Mucosa of stomach (tissue), 1 donor: Measurements from ENCODE around the gene TMEM207.

ENCODE experiments used
- H3K27me3 ChIP-seq: one replicate; pipeline ENCODE4 v1.7.0; 2013; ENCODE audit warnings: mild to moderate bottlenecking, low read length; ENCODE audit not compliant: control insufficient read depth, insufficient read depth
- H3K36me3 ChIP-seq: one replicate; pipeline ENCODE4 v1.7.0; 2013; ENCODE audit warnings: low read length; ENCODE audit not compliant: control insufficient read depth, insufficient read depth
- H3K4me1 ChIP-seq: one replicate; pipeline ENCODE4 v1.7.0; 2013; ENCODE audit warnings: mild to moderate bottlenecking, low read length; ENCODE audit not compliant: control insufficient read depth, insufficient read depth
- H3K4me3 ChIP-seq: one replicate; pipeline ENCODE4 v1.7.0; 2013; ENCODE audit warnings: low read length
- H3K9ac ChIP-seq: one replicate; pipeline ENCODE4 v1.7.0; 2013; ENCODE audit warnings: mild to moderate bottlenecking, low read length, moderate library complexity
- H3K9me3 ChIP-seq: one replicate; pipeline ENCODE4 v1.7.0; 2013; ENCODE audit warnings: mild to moderate bottlenecking, low read length, moderate library complexity; ENCODE audit not compliant: control insufficient read depth
- donor health status: Pancreatic carcinoma.

The TMEM207 gene

GRCh38 chr3:190442240-190442639 lies 7.5 kb downstream of the TMEM207 start:
- Histone ChIP-seq H3K9me3 (no peaks in the 10 kb centered on the region), H3K36me3 (no peaks in the 10 kb centered on the region), H3K9ac (no peak overlapping the region), H3K4me1 (no peaks in the 10 kb centered on the region), H3K4me3 (no peak overlapping the region), H3K27me3 (no peaks in the 10 kb centered on the region)

- Histone ChIP-seq H3K9ac (no peak overlapping the region), H3K4me3 (no peak overlapping the region), H3K9me3 (no peaks in the 10 kb centered on the region), H3K36me3 (no peaks in the 10 kb centered on the region), H3K4me1 (no peaks in the 10 kb centered on the region), H3K27me3 (no peaks in the 10 kb centered on the region)
Measured at GRCh38 chr3:190436331-190436730, 13.4 kb downstream of the TMEM207 start.

GRCh38 chr3:190435618-190436017 lies 14.1 kb downstream of the TMEM207 start:
- H3K9ac ChIP-seq = no peak overlapping the region
- H3K27me3 ChIP-seq = no peaks in the 10 kb centered on the region
- no peaks in the 10 kb centered on the region for H3K4me1 ChIP-seq
- H3K36me3 ChIP-seq = no peaks in the 10 kb centered on the region
- no peak overlapping the region for H3K4me3 ChIP-seq
- no peaks in the 10 kb centered on the region for H3K9me3 ChIP-seq

GRCh38 chr3:190433626-190434025 lies 16.1 kb downstream of the TMEM207 start:
- Histone ChIP-seq H3K9me3 (no peaks in the 10 kb centered on the region), H3K27me3 (no peaks in the 10 kb centered on the region), H3K9ac (no peak overlapping the region), H3K4me3 (no peak overlapping the region), H3K36me3 (no peaks in the 10 kb centered on the region), H3K4me1 (no peaks in the 10 kb centered on the region)

GRCh38 chr3:190432216-190432615 lies 17.5 kb downstream of the TMEM207 start:
- no peaks in the 10 kb centered on the region for H3K4me1 ChIP-seq
- H3K27me3 ChIP-seq = no peaks in the 10 kb centered on the region
- H3K9ac ChIP-seq = no peak overlapping the region
- H3K36me3 ChIP-seq = no peaks in the 10 kb centered on the region
- no peaks in the 10 kb centered on the region for H3K9me3 ChIP-seq
- H3K4me3 ChIP-seq = no peak overlapping the region

GRCh38 chr3:190430906-190431305 lies 18.8 kb downstream of the TMEM207 start:
- Histone ChIP-seq H3K4me3 (no peak overlapping the region), H3K36me3 (no peaks in the 10 kb centered on the region), H3K9ac (no peak overlapping the region), H3K27me3 (no peaks in the 10 kb centered on the region), H3K9me3 (no peaks in the 10 kb centered on the region), H3K4me1 (no peaks in the 10 kb centered on the region)

GRCh38 chr3:190429681-190430080 lies 20.0 kb downstream of the TMEM207 start:
- H3K9ac ChIP-seq = no peak overlapping the region
- no peaks in the 10 kb centered on the region for H3K4me1 ChIP-seq
- no peaks in the 10 kb centered on the region for H3K9me3 ChIP-seq
- no peak overlapping the region for H3K4me3 ChIP-seq
- H3K36me3 ChIP-seq = no peaks in the 10 kb centered on the region
- no peaks in the 10 kb centered on the region for H3K27me3 ChIP-seq

- H3K4me3 ChIP-seq = no peak overlapping the region
- H3K36me3 ChIP-seq = no peaks in the 10 kb centered on the region
- no peaks in the 10 kb centered on the region for H3K9me3 ChIP-seq
Measured at GRCh38 chr3:190426806-190427507, 22.7 kb downstream of the TMEM207 start.

GRCh38 chr3:190425833-190426232 lies 23.9 kb downstream of the TMEM207 start:
- Histone ChIP-seq H3K4me3 (no peak overlapping the region), H3K36me3 (no peaks in the 10 kb centered on the region), H3K4me1 (no peaks in the 10 kb centered on the region), H3K9ac (no peak overlapping the region), H3K9me3 (no peaks in the 10 kb centered on the region), H3K27me3 (no peaks in the 10 kb centered on the region)

More at GRCh38 chr3:190426806-190427507, 22.7 kb downstream of the TMEM207 start:
- no peaks in the 10 kb centered on the region for H3K27me3 ChIP-seq
- H3K4me1 ChIP-seq = no peaks in the 10 kb centered on the region
- H3K9ac ChIP-seq = no peak overlapping the region

GRCh38 chr3:190424478-190425439 lies 24.9 kb downstream of the TMEM207 start:
- no peaks in the 10 kb centered on the region for H3K9me3 ChIP-seq
- no peaks in the 10 kb centered on the region for H3K4me1 ChIP-seq
- no peak overlapping the region for H3K4me3 ChIP-seq
- H3K27me3 ChIP-seq = no peaks in the 10 kb centered on the region
- no peak overlapping the region for H3K9ac ChIP-seq
- H3K36me3 ChIP-seq = no peaks in the 10 kb centered on the region

GRCh38 chr3:190424108-190424477 lies 25.6 kb downstream of the TMEM207 start:
- Histone ChIP-seq H3K36me3 (no peaks in the 10 kb centered on the region), H3K27me3 (no peaks in the 10 kb centered on the region), H3K4me1 (no peaks in the 10 kb centered on the region), H3K9ac (no peak overlapping the region), H3K4me3 (no peak overlapping the region), H3K9me3 (no peaks in the 10 kb centered on the region)

GRCh38 chr3:190414297-190414696 lies 35.4 kb downstream of the TMEM207 start:
- H3K27me3 ChIP-seq = no peaks in the 10 kb centered on the region
- H3K4me3 ChIP-seq = no peak overlapping the region
- no peak overlapping the region for H3K9ac ChIP-seq
- H3K4me1 ChIP-seq = no peaks in the 10 kb centered on the region
- H3K9me3 ChIP-seq = no peaks in the 10 kb centered on the region
- H3K36me3 ChIP-seq = no peaks in the 10 kb centered on the region
